K562 (cell line): ENCODE measurements around the gene DENND1A. TPM values are rescaled to one million over a fixed set of nuclear protein-coding genes. Genes with fewer than 3 reads are reported as not detected.

Experiments
- ATAC-seq: fragments of 200-7000 bp; cut with Tn5 transposase; 3 replicates; pipeline ENCODE4 v1.9.1; 2020; ENCODE audit warnings: moderate library complexity
- BruUV-seq: library from RNA; stranded (reverse); fragments of 400-500 nt; replicated peaks from 2 replicates; lab custom pipeline; 2021; lab: Mats Ljungman, UMichigan
- CTCF ChIA-PET: fragments of 300-600 bp; formaldehyde crosslinking; extraction: SDS; loops from one replicate; lab custom pipeline; 2021; ENCODE audit warnings: low intra/inter-chr PET ratio; lab: Yijun Ruan, JAX
- POLR2A ChIA-PET: fragments of 300-600, 350-650 bp; sonication (Branson Sonifier 250); formaldehyde crosslinking; extraction: SDS; loops from one replicate; lab custom pipeline; 2021; ENCODE audit warnings: antibody characterized with exemption, inconsistent platforms; lab: Yijun Ruan, JAX
- DNase-seq, 4 experiments: peaks; one replicate each; pipeline versions ENCODE4 v3.0.0 to v3.0.0-alpha.2; 2011 to 2018; ENCODE audit warnings: low spot score in 3 of 4, mixed read lengths in 3 of 4; ENCODE audit errors: extremely low read depth in 1 of 4
- FAIRE-seq: peaks from 2 replicates; lab custom pipeline; 2011; peaks lifted over from hg19 to GRCh38; lab: Jason Lieb, UNC
- H2AFZ ChIP-seq: 2 replicates; pipeline ENCODE4 v1.6.0; 2011; ENCODE audit warnings: low read depth, low read length, control low read depth, inconsistent platforms
- H3K27ac ChIP-seq: fragments of 200-600 bp; 3 replicates; pipeline ENCODE4 v1.8.0; 2011; ENCODE audit warnings: low read depth, mild to moderate bottlenecking, control low read depth, inconsistent platforms, low read length, moderate library complexity, mixed read lengths; ENCODE audit errors: extremely low read depth
- H3K27me3 ChIP-seq, 2 experiments: fragments of 300-600 bp in 1 of 2; 2 replicates in 1 of 2; 3 replicates in 1 of 2; pipeline versions ENCODE4 v1.6.0 to v1.8.0; 2011; ENCODE audit warnings: inconsistent platforms in 2 of 2, low read length in 2 of 2, mild to moderate bottlenecking in 1 of 2, mixed read lengths in 1 of 2, moderate library complexity in 1 of 2; ENCODE audit not compliant: control insufficient read depth in 2 of 2, insufficient read depth in 2 of 2
- H3K36me3 ChIP-seq: fragments of 300-600 bp; 3 replicates; pipeline ENCODE4 v1.8.0; 2011; ENCODE audit warnings: mild to moderate bottlenecking, low read length, inconsistent platforms; ENCODE audit not compliant: control insufficient read depth, insufficient read depth
- H3K4me1 ChIP-seq, 2 experiments: fragments of 200-600 bp in 1 of 2; replicated peaks in 1 of 2; 2 replicates in 1 of 2; 3 replicates in 1 of 2; pipeline versions ENCODE4 v1.5.1 to v1.8.0; 2011; ENCODE audit warnings: inconsistent platforms in 2 of 2, low read length in 2 of 2, mild to moderate bottlenecking in 1 of 2, mixed read lengths in 1 of 2, moderate library complexity in 1 of 2; ENCODE audit not compliant: control insufficient read depth in 2 of 2, insufficient read depth in 2 of 2
- H3K4me2 ChIP-seq: 2 replicates; pipeline ENCODE4 v1.6.1; 2011; ENCODE audit warnings: low read length, control low read depth, inconsistent platforms, mixed read lengths; ENCODE audit not compliant: insufficient read depth
- H3K4me3 ChIP-seq: fragments of 200-600 bp; sonication (generic), shearing (Covaris generic); 2 replicates; pipeline ENCODE4 v1.5.1; 2016; ENCODE audit warnings: control low read depth, inconsistent platforms
- H3K79me2 ChIP-seq: fragments of 200-600 bp; 3 replicates; pipeline ENCODE4 v1.8.0; 2011; ENCODE audit warnings: low read length, inconsistent platforms; ENCODE audit not compliant: control insufficient read depth, insufficient read depth
- H3K9ac ChIP-seq, 2 experiments: 2 replicates each; pipeline versions ENCODE4 v1.6.0 to v1.6.1; 2011; ENCODE audit warnings: low read depth in 2 of 2, low read length in 2 of 2, control low read depth in 1 of 2, inconsistent platforms in 1 of 2, mild to moderate bottlenecking in 1 of 2, mixed read lengths in 1 of 2; ENCODE audit not compliant: insufficient read depth in 1 of 2
- H3K9me1 ChIP-seq: one replicate; pipeline ENCODE4 v1.6.0; 2011; ENCODE audit warnings: inconsistent platforms, mild to moderate bottlenecking, low read length, moderate library complexity; ENCODE audit not compliant: control insufficient read depth, insufficient read depth
- H3K9me3 ChIP-seq: replicated peaks from 2 replicates; pipeline ENCODE4 v1.5.1; 2011; ENCODE audit warnings: low read depth, low read length, inconsistent platforms; ENCODE audit not compliant: control insufficient read depth, insufficient read depth
- H4K20me1 ChIP-seq: replicated peaks from 2 replicates; pipeline ENCODE4 v1.6.1; 2011; ENCODE audit warnings: low read length, inconsistent platforms, mixed read lengths; ENCODE audit not compliant: control insufficient read depth, insufficient read depth
- CEBPB ChIP-seq: fragments of 450-650 bp; IDR thresholded peaks from 2 replicates; pipeline ENCODE4 v1.6.1; 2016; ENCODE audit warnings: missing genetic modification characterization, missing compliant biosample characterization
- ESRRB ChIP-seq: fragments of 250-450 bp; sonication (Bioruptor Pico); IDR thresholded peaks from 2 replicates; pipeline ENCODE4 v1.5.0; 2020; ENCODE audit warnings: mild to moderate bottlenecking, moderate library complexity, borderline replicate concordance
- HDAC1 ChIP-seq, 2 experiments: fragments of 450-650 bp; IDR thresholded peaks; 2 replicates each; pipeline ENCODE4 v1.6.1; 2016 to 2017; ENCODE audit warnings: inconsistent platforms in 1 of 2, mild to moderate bottlenecking in 1 of 2, moderate library complexity in 1 of 2
- HNRNPUL1 ChIP-seq: fragments of 200-400 bp; formaldehyde crosslinking; IDR thresholded peaks from 2 replicates; pipeline ENCODE4 v1.6.1; 2017; ENCODE audit warnings: low read length
- MCM7 ChIP-seq, 2 experiments: fragments of 450-650 bp; IDR thresholded peaks; 2 replicates each; pipeline ENCODE4 v1.6.1; 2016 to 2018
- NFIC ChIP-seq: fragments of 450-650 bp; IDR thresholded peaks from 2 replicates; pipeline ENCODE4 v1.6.1; 2017; ENCODE audit warnings: mild to moderate bottlenecking, inconsistent platforms
- RB1 ChIP-seq: fragments of 450-650 bp; IDR thresholded peaks from 2 replicates; pipeline ENCODE4 v1.6.1; 2017; ENCODE audit warnings: low read depth, mild to moderate bottlenecking
- TAF1 ChIP-seq: IDR thresholded peaks from 2 replicates; pipeline ENCODE4 v1.6.1; 2011; ENCODE audit warnings: mild to moderate bottlenecking, low read length, moderate library complexity; ENCODE audit not compliant: insufficient read depth, control insufficient read depth, severe bottlenecking; ENCODE audit errors: extremely low read depth
- ZNF707 ChIP-seq: fragments of 250-450 bp; sonication (Bioruptor Pico); conservative IDR thresholded peaks from 2 replicates; pipeline ENCODE4 v1.8.0; 2022; ENCODE audit warnings: inconsistent platforms, mild to moderate bottlenecking, moderate library complexity
- ZNF79 ChIP-seq: fragments of 250-450 bp; sonication (Bioruptor Pico); IDR thresholded peaks from 2 replicates; pipeline ENCODE4 v1.4.0; 2020; ENCODE audit warnings: low read depth, mild to moderate bottlenecking, moderate library complexity
- WGBS: fragments of 100-300 bp; shearing (Covaris generic); methylation state at CpG from one replicate; pipeline ENCODE4 v1.1.6; 2016; ENCODE audit warnings: low coverage, mixed read lengths; ENCODE audit not compliant: insufficient coverage; ENCODE audit errors: missing lambda C conversion rate; 5-methylcytosine and 5-hydroxymethylcytosine counted together
- in situ Hi-C: fragments of 300-500 bp; cut with MboI; formaldehyde crosslinking; loops from 4 replicates; pipeline ENCODE4 v1.15.0; 2018; ENCODE audit warnings: inconsistent platforms, mixed read lengths
- intact Hi-C: fragments of 100-400 bp; cut with micrococcal nuclease; formaldehyde crosslinking; loops from 2 replicates; pipeline ENCODE4 v1.14.2; 2022
- polyA plus RNA-seq, 8 experiments: library from polyadenylated mRNA; depleted of rRNA in 4 of 8; stranded (reverse) in 5 of 8; unstranded in 3 of 8; fragments of >200 nt; fragmentation: Nextera tagmentation in 2 of 8; fragmentation: Illumina TruSeq in 1 of 8; extraction: Ambion mirVana in 2 of 8; extraction: Trizol in 1 of 8; gene quantifications; 2 replicates each; pipeline versions ENCODE4 v1.2.1 to v1.2.3, GENCODE V29; 2011 to 2014; ENCODE audit warnings: inconsistent platforms in 1 of 8, missing spikeins in 1 of 8
- total RNA-seq, 7 experiments: library from RNA; depleted of rRNA in 6 of 7; stranded (reverse); fragments of >200 nt in 6 of 7; fragmentation: Illumina TruSeq in 2 of 7; extraction: Trizol in 2 of 7; gene quantifications; 2 replicates each; pipeline versions ENCODE4 v1.2.1 to v1.2.3, GENCODE V29; 2011 to 2021; ENCODE audit warnings: low replicate concordance in 1 of 7

DENND1A gene
- total and polyA plus RNA-seq, 9 of the 15 experiments (the other 6 are each of a cell fraction or from before 2014, with no cell fraction given), result 7.6 to 29.5 (median 15.7) TPM

GRCh38 chr9:123611226-123611625 is 318.7 kb downstream of the DENND1A start (continued):
- TF ChIP-seq MCM7 (IDR thresholded peaks at IDR 0.05) (no peak), ZNF79 (CRISPR knock-in tag) (no peak), CEBPB (tag) (no peak), ZNF707 (CRISPR knock-in tag) (no peak), TAF1 (no peak), HNRNPUL1 (no peak), HDAC1 (IDR thresholded peaks at IDR 0.05) (no peak), ESRRB (CRISPR knock-in tag) (no peak)

GRCh38 chr9:123609844-123610243 is 320.1 kb downstream of the DENND1A start:
- in situ Hi-C loops, result no loop called here
- ChIA-PET POLR2A (interaction anchor here (0.5 kb wide), 1 partner anchor 811 kb away, joined by 3 read pairs; no protein-coding TSS in a partner anchor), CTCF (no interaction called here)
- TF ChIP-seq RB1, result no peak
- peak; percentile 64 for TF ChIP-seq NFIC
- intact Hi-C loops, result no loop called here
- H2AFZ ChIP-seq, result no peak overlapping the region
- FAIRE-seq (no peak), ATAC-seq (no peak), DNase-seq (no peak)
- H4K20me1 ChIP-seq, result no peaks in the 10 kb centered on the region
- H3K4me2 ChIP-seq, result no peak overlapping the region
- no peaks in the 10 kb centered on the region for H3K27me3 ChIP-seq
- no peak overlapping the region for H3K4me3 ChIP-seq
- no peak overlapping the region for H3K9ac ChIP-seq
- no TSS peak for BruUV-seq
- H3K4me1 ChIP-seq, result peaks cover 0 to 5% of the 10 kb centered on the region in 2 experiments; a peak in 1 of 5 replicates
- H3K36me3 ChIP-seq, result no peaks in the 10 kb centered on the region; the same call in 1 of the 3 replicates
- no peaks in the 10 kb centered on the region for H3K9me1 ChIP-seq
- no peaks in the 10 kb centered on the region for H3K79me2 ChIP-seq
- H3K27ac ChIP-seq, result no peak overlapping the region
- no peaks in the 10 kb centered on the region for H3K9me3 ChIP-seq
- WGBS, result 75% methylated on average over 6 of the region's 6 CpGs
